Type B pancreatic cell (in vitro differentiated cells): ENCODE measurements around the gene BEST4. TPM values are rescaled to one million over a fixed set of nuclear protein-coding genes. Genes with fewer than 3 reads are reported as not detected.
"Not testable (repeated sequence)": the region's sequence is repeated elsewhere in the genome, so short reads cannot be mapped to it uniquely, and the experiment has no call there.

Experiments used
- DNase-seq: peaks from one replicate; pipeline ENCODE4 v3.0.0; 2021; ENCODE audit warnings: mixed read lengths; ENCODE audit not compliant: unreplicated experiment; ENCODE audit errors: extremely low spot score
- H3K27ac Mint-ChIP-seq: 2 replicates; pipeline ENCODE4 v1.8.0; 2021; ENCODE audit warnings: mild to moderate bottlenecking, mixed read lengths
- H3K27me3 Mint-ChIP-seq: 2 replicates; pipeline ENCODE4 v1.8.0; 2021; ENCODE audit warnings: mixed read lengths
- H3K36me3 Mint-ChIP-seq: 2 replicates; pipeline ENCODE4 v1.8.0; 2021; ENCODE audit warnings: mixed read lengths
- H3K4me1 Mint-ChIP-seq: one replicate; pipeline ENCODE4 v1.8.0; 2021; ENCODE audit warnings: mixed read lengths; ENCODE audit not compliant: unreplicated experiment
- H3K4me3 Mint-ChIP-seq: 2 replicates; pipeline ENCODE4 v1.8.0; 2021; ENCODE audit warnings: mild to moderate bottlenecking, mixed read lengths
- H3K9me3 Mint-ChIP-seq: 2 replicates; pipeline ENCODE4 v1.8.0; 2021; ENCODE audit warnings: mixed read lengths
- CTCF ChIP-seq: fragments of 200-600 bp; sonication (generic); conservative IDR thresholded peaks from 2 replicates; pipeline ENCODE4 v1.5.0; 2021; ENCODE audit warnings: antibody characterized with exemption, mild to moderate bottlenecking
- total RNA-seq: library from RNA; stranded (reverse); gene quantifications from 2 replicates; pipeline ENCODE4 v1.2.1, GENCODE V29; 2021; ENCODE audit warnings: low replicate concordance

The BEST4 gene
- total RNA-seq, 1 donor from 2014 or later, result 0.99 TPM

GRCh38 chr1:44777547-44777946 lies 10.4 kb downstream of the BEST4 start:
- no peak for TF ChIP-seq CTCF
- Mint-ChIP-seq H3K4me1 (peaks cover 31% of the 10 kb centered on the region), H3K36me3 (peaks cover 34% of the 10 kb centered on the region), H3K27me3 (no peaks in the 10 kb centered on the region), H3K4me3 (peak overlapping the region; percentile 97), H3K27ac (peak overlapping the region; percentile 82), H3K9me3 (no peaks in the 10 kb centered on the region)
- DNase-seq, result no peak

- Mint-ChIP-seq H3K27ac (peak overlapping the region; percentile 99), H3K9me3 (no peaks in the 10 kb centered on the region), H3K4me1 (peaks cover 31% of the 10 kb centered on the region), H3K4me3 (peak overlapping the region; percentile 97), H3K36me3 (peaks cover 34% of the 10 kb centered on the region), H3K27me3 (no peaks in the 10 kb centered on the region)
- DNase-seq, result no peak
- TF ChIP-seq CTCF, result no peak
These were observed 11.3 kb downstream of the BEST4 start for GRCh38 chr1:44776730-44777068.

DNA sequence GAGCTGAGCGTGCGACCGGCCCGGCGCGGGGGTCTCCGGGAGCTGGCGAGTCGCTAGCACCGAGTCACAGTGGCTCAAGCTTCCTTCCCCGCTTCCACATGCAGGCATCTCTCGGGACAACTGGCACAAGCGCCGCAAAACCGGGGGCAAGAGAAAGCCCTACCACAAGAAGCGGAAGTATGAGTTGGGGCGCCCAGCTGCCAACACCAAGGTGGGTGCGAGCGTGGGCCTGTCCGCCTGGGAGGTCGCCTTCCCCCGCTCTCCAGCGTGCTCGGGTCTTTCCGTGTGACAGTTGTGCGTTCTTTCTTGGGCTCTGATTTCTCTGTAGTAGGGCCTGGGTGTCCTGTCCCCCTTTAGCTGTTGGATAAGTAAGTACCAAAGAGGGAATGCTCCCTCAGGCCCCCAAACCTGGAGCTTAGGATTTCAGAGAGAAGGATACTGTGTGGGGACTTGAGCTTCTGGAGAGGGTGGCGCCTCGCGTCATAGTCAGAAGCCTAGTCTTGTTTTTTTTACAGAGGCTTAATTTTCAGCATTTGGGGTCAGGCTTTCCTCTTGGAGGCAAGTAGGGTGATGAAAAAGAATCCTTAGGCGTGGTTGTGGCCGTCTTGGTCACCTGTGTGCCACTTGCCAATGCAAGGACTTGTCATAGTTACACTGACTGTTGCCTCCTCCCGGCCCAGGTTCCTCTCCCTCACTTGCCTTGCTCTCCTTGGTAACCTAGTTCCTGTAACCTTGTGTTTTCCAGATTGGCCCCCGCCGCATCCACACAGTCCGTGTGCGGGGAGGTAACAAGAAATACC lies 11.8 kb downstream of the BEST4 start:
- Mint-ChIP-seq H3K27me3 (no peaks in the 10 kb centered on the region), H3K27ac (peak overlapping the region; percentile 99), H3K4me3 (peak overlapping the region; percentile 97), H3K9me3 (no peaks in the 10 kb centered on the region), H3K36me3 (peaks cover 31% of the 10 kb centered on the region), H3K4me1 (peaks cover 31% of the 10 kb centered on the region)
- no peak for TF ChIP-seq CTCF
- no peak for DNase-seq

- peak within 1 kb of the TSS; percentile 99 for H3K27ac Mint-ChIP-seq
- no peak for TF ChIP-seq CTCF
These were observed 12.7 kb downstream of the BEST4 start, which contains the start of gene RPS8 for GRCh38 chr1:44775078-44775929. Gene RPS8 (plus strand): TSS chr1:44775540. CDS start chr1:44775597, 57 bp downstream.

GRCh38 chr1:44766421-44766820 lies 21.5 kb downstream of the BEST4 start:
- H3K4me3 Mint-ChIP-seq, H3K9me3 Mint-ChIP-seq, H3K27me3 Mint-ChIP-seq, H3K4me1 Mint-ChIP-seq, H3K27ac Mint-ChIP-seq, DNase-seq: not testable (repeated sequence)
- peaks cover 13% of the 10 kb centered on the region for H3K36me3 Mint-ChIP-seq

More at GRCh38 chr1:44775078-44775929, 12.7 kb downstream of the BEST4 start, which contains the start of gene RPS8:
- peak within 1 kb of the TSS; percentile 97 for H3K4me3 Mint-ChIP-seq
- peaks cover 26% of the 10 kb centered on the region for H3K36me3 Mint-ChIP-seq
- no peaks in the 10 kb centered on the region for H3K27me3 Mint-ChIP-seq
- peak; percentile 89 for DNase-seq
- peaks cover 31% of the 10 kb centered on the region for H3K4me1 Mint-ChIP-seq
- no peaks in the 10 kb centered on the region for H3K9me3 Mint-ChIP-seq

- TF ChIP-seq CTCF, result no peak
- Mint-ChIP-seq H3K36me3 (peaks cover 17% of the 10 kb centered on the region), H3K9me3 (no peaks in the 10 kb centered on the region), H3K4me1 (no peaks in the 10 kb centered on the region), H3K4me3 (no peak overlapping the region), H3K27me3 (no peaks in the 10 kb centered on the region), H3K27ac (no peak overlapping the region)
- DNase-seq, result no peak
These were observed 27.1 kb downstream of the BEST4 start for GRCh38 chr1:44760876-44761275.
